H1 (cell line): ENCODE measurements around the gene IFT74. TPM values are rescaled to one million over a fixed set of nuclear protein-coding genes. Genes with fewer than 3 reads are reported as not detected.

Source experiments
- BACH1 ChIP-seq: IDR thresholded peaks from 2 replicates; pipeline ENCODE4 v1.6.1; 2012; ENCODE audit warnings: low read length, improper control_type of control experiment
- CHD7 ChIP-seq: fragments of 300-600 bp; sonication (generic); IDR thresholded peaks from 2 replicates; pipeline ENCODE4 v1.7.1; 2012; ENCODE audit warnings: low read length, moderate library complexity, mild to moderate bottlenecking, inconsistent platforms; ENCODE audit not compliant: insufficient replicate concordance
- FOSL1 ChIP-seq: IDR thresholded peaks from 2 replicates; pipeline ENCODE4 v1.6.1; 2011; ENCODE audit warnings: mild to moderate bottlenecking, low read depth, low read length, moderate library complexity; ENCODE audit not compliant: insufficient read depth
- POU5F1 ChIP-seq: IDR thresholded peaks from 2 replicates; pipeline ENCODE4 v1.6.1; 2011; ENCODE audit warnings: low read depth, mild to moderate bottlenecking, low read length, moderate library complexity
- RAD21 ChIP-seq, 2 experiments: IDR thresholded peaks in 1 of 2; conservative IDR thresholded peaks in 1 of 2; 2 replicates each; pipeline ENCODE4 v1.6.1; 2011; ENCODE audit warnings: low read depth in 2 of 2, low read length in 2 of 2, improper control_type of control experiment in 1 of 2, inconsistent platforms in 1 of 2, mild to moderate bottlenecking in 1 of 2, moderate library complexity in 1 of 2
- SP2 ChIP-seq: IDR thresholded peaks from 2 replicates; pipeline ENCODE4 v1.6.1; 2012; ENCODE audit warnings: mild to moderate bottlenecking, low read length, inconsistent platforms
- TAF1 ChIP-seq: IDR thresholded peaks from 2 replicates; pipeline ENCODE4 v1.6.1; 2011; ENCODE audit warnings: mild to moderate bottlenecking, low read depth, low read length
- TEAD4 ChIP-seq: IDR thresholded peaks from 2 replicates; pipeline ENCODE4 v1.6.1; 2012; ENCODE audit warnings: low read depth, low read length, inconsistent platforms, mixed read lengths
- ZNF274 ChIP-seq: IDR thresholded peaks from 2 replicates; pipeline ENCODE4 v1.7.0; 2012; ENCODE audit warnings: low read length, borderline replicate concordance; ENCODE audit errors: extremely low read depth
- polyA plus RNA-seq, 7 experiments: library from polyadenylated mRNA; depleted of rRNA in 3 of 7; stranded (reverse) in 5 of 7; unstranded in 2 of 7; fragments of >200 nt in 5 of 7; fragments of 200-250 nt in 2 of 7; gene quantifications; 1 replicate in 5 of 7; 2 replicates in 1 of 7; 4 replicates in 1 of 7; pipeline versions ENCODE4 v1.2.1 to v1.2.3, GENCODE V29; 2011 to 2013; ENCODE audit warnings: missing spikeins in 2 of 7, mixed read lengths in 2 of 7
- total RNA-seq: library from RNA; stranded (reverse); fragmentation: NEBNext Ultra II Directional; extraction: Animal tissue kit (Norgen Biotek cat#: 25700); gene quantifications from 2 replicates; pipeline ENCODE4 v1.2.1, GENCODE V29; 2021
- TF ChIP-seq, protein P1 (sequence below): IDR thresholded peaks from 2 replicates; pipeline ENCODE4 v1.6.1; 2011; ENCODE audit warnings: low read length, improper control_type of control experiment

IFT74 gene
- total and polyA plus RNA-seq, 2 of the 8 experiments (the other 6 are each of a cell fraction or from before 2014, with no cell fraction given), result 4.4 to 17.8 TPM

DNA sequence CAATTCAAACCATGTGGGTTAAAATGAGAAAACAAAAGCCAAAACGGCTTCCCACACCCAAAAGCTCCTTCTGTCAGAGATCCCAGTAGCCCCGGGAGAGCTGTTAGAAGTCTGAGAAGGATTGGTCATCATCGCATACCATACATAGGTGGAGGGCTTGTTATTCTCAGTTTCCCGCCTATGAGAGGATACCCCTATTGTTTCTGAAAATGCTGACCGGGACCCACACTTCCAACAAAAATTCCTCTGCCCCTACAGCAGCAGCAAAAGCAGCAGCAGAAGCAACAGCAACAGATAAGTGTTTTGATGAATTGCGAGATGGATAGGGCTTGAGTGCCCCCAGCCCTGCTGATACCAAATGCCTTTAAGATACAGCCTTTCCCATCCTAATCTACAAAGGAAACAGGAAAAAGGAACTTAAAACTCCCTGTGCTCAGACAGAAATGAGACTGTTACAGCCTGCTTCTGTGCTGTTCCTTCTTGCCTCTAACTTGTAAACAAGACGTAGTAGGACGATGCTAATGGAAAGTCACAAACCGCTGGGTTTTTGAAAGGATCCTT is 152.8 kb downstream of the IFT74 start, which contains the start of gene TEK (continued):
- TF ChIP-seq CHD7, result no peak
- no peak for TF ChIP-seq FOSL1
- TF ChIP-seq TEAD4, result peak; percentile 39; the same call in 1 of the 2 replicates
- no peak for TF ChIP-seq POU5F1
- TF ChIP-seq ZNF274, result no peak
- no peak for TF ChIP-seq RAD21 (IDR thresholded peaks at IDR 0.05 in 1 of 2, conservative IDR thresholded peaks at IDR 0.05 in 1 of 2; ENCODE audit: low read depth in 2 of 2, low read length in 2 of 2)
- TF ChIP-seq, protein P1, sequence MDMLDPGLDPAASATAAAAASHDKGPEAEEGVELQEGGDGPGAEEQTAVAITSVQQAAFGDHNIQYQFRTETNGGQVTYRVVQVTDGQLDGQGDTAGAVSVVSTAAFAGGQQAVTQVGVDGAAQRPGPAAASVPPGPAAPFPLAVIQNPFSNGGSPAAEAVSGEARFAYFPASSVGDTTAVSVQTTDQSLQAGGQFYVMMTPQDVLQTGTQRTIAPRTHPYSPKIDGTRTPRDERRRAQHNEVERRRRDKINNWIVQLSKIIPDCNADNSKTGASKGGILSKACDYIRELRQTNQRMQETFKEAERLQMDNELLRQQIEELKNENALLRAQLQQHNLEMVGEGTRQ, result no peak
- TF ChIP-seq TAF1, result peak; percentile 65
- no peak for TF ChIP-seq SP2
- no peak for TF ChIP-seq BACH1
